ENCODE data around the gene LRRC73.
"Not testable (repeated sequence)": the region's sequence is repeated elsewhere in the genome, so short reads cannot be mapped to it uniquely, and the experiment has no call there.

LRRC73 gene, protein sequence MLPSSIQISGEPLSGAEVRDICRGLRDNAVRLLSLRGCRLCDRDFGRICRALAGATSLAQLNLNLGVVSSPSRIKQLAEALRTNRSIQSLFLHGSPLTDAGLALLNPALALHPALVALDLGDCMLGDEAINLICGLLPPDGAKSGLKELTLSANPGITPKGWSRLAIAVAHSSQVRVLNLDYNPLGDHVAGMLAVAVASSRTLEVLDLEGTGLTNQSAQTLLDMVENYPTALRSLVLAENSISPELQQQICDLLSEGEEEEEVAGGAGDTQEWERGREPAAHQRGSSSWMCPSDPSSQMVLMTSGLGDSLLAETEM

DNA sequence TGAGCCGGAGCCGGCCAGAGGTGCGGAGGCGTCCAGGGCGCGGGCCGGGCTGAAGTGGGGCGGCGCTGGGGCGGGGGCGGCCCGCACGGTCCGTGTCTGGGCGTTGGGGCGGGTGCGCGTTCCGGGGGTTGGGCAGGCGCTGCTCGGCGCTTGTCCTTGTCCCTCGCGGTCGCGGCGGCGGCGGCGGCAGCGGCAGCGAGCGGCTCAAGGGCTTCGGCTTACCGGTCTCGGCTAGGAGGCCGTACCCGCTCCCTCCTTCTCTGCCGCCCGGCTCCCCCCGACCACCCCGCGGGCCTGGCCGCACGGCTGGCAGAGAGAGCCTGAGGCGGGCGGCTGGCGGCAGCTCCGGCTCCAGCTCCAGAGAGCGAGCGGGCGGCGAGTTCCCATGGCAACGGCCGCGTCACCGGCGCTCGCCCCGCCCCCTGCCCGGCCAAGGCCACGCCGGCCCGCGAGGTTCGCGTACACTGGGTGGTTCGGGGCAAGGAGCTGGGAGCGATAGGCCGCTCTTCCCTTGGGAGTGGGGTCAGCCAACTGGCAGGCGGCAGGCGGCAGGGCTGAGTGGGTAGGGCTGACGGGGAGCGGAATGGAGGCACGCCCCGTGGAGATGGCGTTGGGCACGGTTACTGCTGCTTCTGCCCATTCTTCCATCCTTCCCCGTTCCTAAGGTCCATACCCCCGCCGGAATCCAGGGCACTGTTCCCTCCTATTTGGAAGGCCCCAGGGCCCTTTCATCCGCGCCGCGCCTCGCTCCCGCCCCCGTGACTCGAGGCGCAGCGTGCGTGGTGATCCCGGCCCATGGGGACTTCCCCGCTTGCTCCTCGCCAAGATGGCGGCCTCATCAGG, at the start of gene LRRC73:
TSS of gene LRRC73 (minus strand) at position 363 of the 843 bp plus-strand sequence. CDS start 561 bp downstream, outside the sequence.
- H3K9me3 ChIP-seq (ENCODE audit: control insufficient read depth in 1 of 2, low read length in 2 of 2) = no peaks in the 10 kb centered on the region
- H3K4me3 ChIP-seq (ENCODE audit: low read depth in 1 of 2, low read length in 2 of 2) = peak within 1 kb of the TSS; percentile 47 to 75
- H3K27ac ChIP-seq (ENCODE audit: low read depth, low read length) = peak within 1 kb of the TSS; percentile 64
- H3K27me3 ChIP-seq (ENCODE audit: control insufficient read depth in 1 of 2, insufficient read depth in 2 of 2, low read length in 2 of 2) = peaks cover 0 to 15% of the 10 kb centered on the region in 2 donors
- H3K4me1 ChIP-seq (ENCODE audit: control insufficient read depth in 1 of 2, insufficient read depth in 2 of 2, low read length in 2 of 2) = peaks cover 34% of the 10 kb centered on the region in 2 donors
- peak within 1 kb of the TSS; percentile 58 to 63 for H3K9ac ChIP-seq (ENCODE audit: low read depth in 1 of 2, low read length in 2 of 2)
- peaks cover 31 to 47% of the 10 kb centered on the region in 2 donors for H3K36me3 ChIP-seq (ENCODE audit: control insufficient read depth in 1 of 2, insufficient read depth in 2 of 2, low read length in 2 of 2)

DNA sequence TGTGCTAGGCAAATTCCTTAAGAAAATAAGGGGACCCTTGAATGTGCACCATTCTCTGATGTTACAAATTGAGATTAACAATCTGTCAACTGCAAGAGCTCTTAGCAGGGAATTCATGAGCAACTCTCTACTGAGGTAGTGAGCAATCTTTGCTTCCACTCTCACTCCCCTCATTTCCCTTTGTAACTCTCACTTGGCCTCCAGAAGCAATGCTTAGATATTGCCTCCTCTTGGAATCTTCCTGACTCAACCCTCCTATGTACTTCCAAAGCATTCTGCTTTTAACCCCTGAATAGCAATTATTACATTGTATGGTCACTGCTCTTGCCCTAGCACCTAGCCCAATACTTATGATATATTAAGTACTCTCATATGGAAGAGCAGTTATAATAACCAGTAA, 49.2 kb upstream of the LRRC73 start:
- no peaks in the 10 kb centered on the region for H3K27me3 ChIP-seq (ENCODE audit: control insufficient read depth in 1 of 2, insufficient read depth in 2 of 2, low read length in 2 of 2)
- peaks cover 20 to 79% of the 10 kb centered on the region in 2 donors for H3K36me3 ChIP-seq (ENCODE audit: control insufficient read depth in 1 of 2, insufficient read depth in 2 of 2, low read length in 2 of 2)
- H3K4me3 ChIP-seq (ENCODE audit: low read depth in 1 of 2, low read length in 2 of 2) = no peak overlapping the region
- no peaks in the 10 kb centered on the region for H3K9me3 ChIP-seq (ENCODE audit: control insufficient read depth in 1 of 2, low read length in 2 of 2)
- H3K9ac ChIP-seq (ENCODE audit: low read depth in 1 of 2, low read length in 2 of 2) = no peak overlapping the region
- H3K27ac ChIP-seq (ENCODE audit: low read depth, low read length) = no peak overlapping the region
- no peaks in the 10 kb centered on the region for H3K4me1 ChIP-seq (ENCODE audit: control insufficient read depth in 1 of 2, insufficient read depth in 2 of 2, low read length in 2 of 2)

DNA sequence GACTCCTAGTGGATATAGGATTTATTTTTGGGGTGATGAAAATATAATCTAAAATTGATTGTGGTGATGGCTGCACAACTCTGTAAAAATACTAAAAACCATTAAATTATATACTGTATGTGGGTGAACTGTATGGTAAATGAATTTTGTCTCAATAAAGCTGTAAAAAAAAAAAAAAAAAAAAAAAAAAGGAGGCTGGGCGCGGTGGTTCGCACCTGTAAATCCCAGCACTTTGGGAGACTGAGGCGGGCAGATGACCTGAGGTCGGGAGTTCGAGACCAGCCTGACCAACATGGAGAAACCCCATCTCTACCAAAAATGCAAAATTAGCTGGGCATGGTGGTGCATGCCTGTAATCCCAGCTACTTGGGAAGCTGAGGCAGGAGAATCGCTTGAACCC, 47.5 kb upstream of the LRRC73 start:
- not testable (repeated sequence) for H3K4me1 ChIP-seq (ENCODE audit: control insufficient read depth in 1 of 2, insufficient read depth in 2 of 2, low read length in 2 of 2); H3K27ac ChIP-seq (ENCODE audit: low read depth, low read length); H3K27me3 ChIP-seq (ENCODE audit: control insufficient read depth in 1 of 2, insufficient read depth in 2 of 2, low read length in 2 of 2); H3K9ac ChIP-seq (ENCODE audit: low read depth in 1 of 2, low read length in 2 of 2); H3K9me3 ChIP-seq (ENCODE audit: control insufficient read depth in 1 of 2, low read length in 2 of 2); H3K4me3 ChIP-seq (ENCODE audit: low read depth in 1 of 2, low read length in 2 of 2)
- peaks cover 25 to 80% of the 10 kb centered on the region in 2 donors for H3K36me3 ChIP-seq (ENCODE audit: control insufficient read depth in 1 of 2, insufficient read depth in 2 of 2, low read length in 2 of 2)

- H3K9ac ChIP-seq (ENCODE audit: low read depth in 1 of 2, low read length in 2 of 2) = no peak overlapping the region
- H3K9me3 ChIP-seq (ENCODE audit: control insufficient read depth in 1 of 2, low read length in 2 of 2) = no peaks in the 10 kb centered on the region
- H3K4me3 ChIP-seq (ENCODE audit: low read depth in 1 of 2, low read length in 2 of 2) = no peak overlapping the region
- H3K27me3 ChIP-seq (ENCODE audit: control insufficient read depth in 1 of 2, insufficient read depth in 2 of 2, low read length in 2 of 2) = no peaks in the 10 kb centered on the region
- no peaks in the 10 kb centered on the region for H3K4me1 ChIP-seq (ENCODE audit: control insufficient read depth in 1 of 2, insufficient read depth in 2 of 2, low read length in 2 of 2)
- H3K27ac ChIP-seq (ENCODE audit: low read depth, low read length) = no peak overlapping the region
- H3K36me3 ChIP-seq (ENCODE audit: control insufficient read depth in 1 of 2, insufficient read depth in 2 of 2, low read length in 2 of 2) = peaks cover 21 to 93% of the 10 kb centered on the region in 2 donors
Observed at GRCh38 chr6:43547222-43547621, 37.1 kb upstream of the LRRC73 start.

DNA sequence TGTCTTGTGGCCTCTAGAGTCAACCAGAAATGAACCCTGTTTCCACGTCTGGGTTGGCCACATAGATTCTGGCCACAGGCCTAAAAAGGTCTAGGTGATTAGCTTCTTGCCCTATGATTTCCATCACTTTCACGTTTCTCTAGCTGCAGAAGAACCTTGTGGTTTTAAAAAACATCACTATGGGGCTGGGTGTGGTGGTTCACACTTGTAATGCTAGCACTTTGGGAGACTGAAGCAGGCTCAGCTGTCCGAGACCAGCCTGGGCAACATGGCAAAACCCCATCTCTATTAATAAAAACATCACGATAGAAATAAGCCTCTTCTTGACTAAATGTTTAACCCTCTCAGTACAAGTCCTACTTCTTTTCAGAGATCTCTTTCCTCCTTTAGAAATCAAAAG, 34.3 kb upstream of the LRRC73 start:
- Histone ChIP-seq H3K27ac (ENCODE audit: low read depth, low read length) (no peak overlapping the region), H3K4me1 (ENCODE audit: control insufficient read depth in 1 of 2, insufficient read depth in 2 of 2, low read length in 2 of 2) (no peaks in the 10 kb centered on the region), H3K9ac (ENCODE audit: low read depth in 1 of 2, low read length in 2 of 2) (no peak overlapping the region), H3K4me3 (ENCODE audit: low read depth in 1 of 2, low read length in 2 of 2) (no peak overlapping the region), H3K9me3 (ENCODE audit: control insufficient read depth in 1 of 2, low read length in 2 of 2) (no peaks in the 10 kb centered on the region), H3K36me3 (ENCODE audit: control insufficient read depth in 1 of 2, insufficient read depth in 2 of 2, low read length in 2 of 2) (peaks cover 9 to 70% of the 10 kb centered on the region in 2 donors), H3K27me3 (ENCODE audit: control insufficient read depth in 1 of 2, insufficient read depth in 2 of 2, low read length in 2 of 2) (no peaks in the 10 kb centered on the region)

- Histone ChIP-seq H3K4me1 (ENCODE audit: control insufficient read depth in 1 of 2, insufficient read depth in 2 of 2, low read length in 2 of 2) (no peaks in the 10 kb centered on the region), H3K9ac (ENCODE audit: low read depth in 1 of 2, low read length in 2 of 2) (no peak overlapping the region), H3K36me3 (ENCODE audit: control insufficient read depth in 1 of 2, insufficient read depth in 2 of 2, low read length in 2 of 2) (peaks cover 7 to 48% of the 10 kb centered on the region in 2 donors), H3K9me3 (ENCODE audit: control insufficient read depth in 1 of 2, low read length in 2 of 2) (no peaks in the 10 kb centered on the region), H3K27ac (ENCODE audit: low read depth, low read length) (no peak overlapping the region), H3K4me3 (ENCODE audit: low read depth in 1 of 2, low read length in 2 of 2) (no peak overlapping the region), H3K27me3 (ENCODE audit: control insufficient read depth in 1 of 2, insufficient read depth in 2 of 2, low read length in 2 of 2) (no peaks in the 10 kb centered on the region)
Observed at GRCh38 chr6:43541774-43542471, 31.8 kb upstream of the LRRC73 start.

GRCh38 chr6:43540507-43540906, 30.4 kb upstream of the LRRC73 start:
- H3K9ac ChIP-seq (ENCODE audit: low read depth in 1 of 2, low read length in 2 of 2) = no peak overlapping the region
- H3K36me3 ChIP-seq (ENCODE audit: control insufficient read depth in 1 of 2, insufficient read depth in 2 of 2, low read length in 2 of 2) = peaks cover 7 to 34% of the 10 kb centered on the region in 2 donors
- H3K9me3 ChIP-seq (ENCODE audit: control insufficient read depth in 1 of 2, low read length in 2 of 2) = no peaks in the 10 kb centered on the region
- H3K4me3 ChIP-seq (ENCODE audit: low read depth in 1 of 2, low read length in 2 of 2) = no peak overlapping the region
- H3K27ac ChIP-seq (ENCODE audit: low read depth, low read length) = no peak overlapping the region
- H3K27me3 ChIP-seq (ENCODE audit: control insufficient read depth in 1 of 2, insufficient read depth in 2 of 2, low read length in 2 of 2) = no peaks in the 10 kb centered on the region
- no peaks in the 10 kb centered on the region for H3K4me1 ChIP-seq (ENCODE audit: control insufficient read depth in 1 of 2, insufficient read depth in 2 of 2, low read length in 2 of 2)

DNA sequence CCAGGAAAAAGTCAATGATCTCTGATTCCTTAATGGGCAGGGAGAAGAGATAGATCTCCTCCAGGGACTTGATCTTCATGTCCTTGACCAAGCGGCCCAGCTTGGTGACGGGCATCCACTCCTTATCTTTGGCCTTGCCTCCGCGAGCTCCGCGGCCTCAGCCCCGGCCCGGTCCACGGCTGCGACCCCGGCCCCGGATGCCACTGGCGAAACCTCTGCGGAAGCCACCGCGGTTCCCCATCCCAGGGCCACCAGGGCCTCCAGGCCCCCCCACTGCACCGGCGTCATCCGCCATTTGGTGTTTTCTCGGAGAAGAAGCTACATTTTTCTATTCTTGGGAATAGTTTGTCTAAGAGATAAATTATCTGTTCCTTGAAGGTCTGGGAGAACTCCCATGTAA, 29.3 kb upstream of the LRRC73 start:
- not testable (repeated sequence) for H3K4me3 ChIP-seq (ENCODE audit: low read depth in 1 of 2, low read length in 2 of 2); H3K9me3 ChIP-seq (ENCODE audit: control insufficient read depth in 1 of 2, low read length in 2 of 2); H3K4me1 ChIP-seq (ENCODE audit: control insufficient read depth in 1 of 2, insufficient read depth in 2 of 2, low read length in 2 of 2); H3K27ac ChIP-seq (ENCODE audit: low read depth, low read length); H3K27me3 ChIP-seq (ENCODE audit: control insufficient read depth in 1 of 2, insufficient read depth in 2 of 2, low read length in 2 of 2); H3K9ac ChIP-seq (ENCODE audit: low read depth in 1 of 2, low read length in 2 of 2)
- peaks cover 7 to 23% of the 10 kb centered on the region in 2 donors for H3K36me3 ChIP-seq (ENCODE audit: control insufficient read depth in 1 of 2, insufficient read depth in 2 of 2, low read length in 2 of 2)

- not testable (repeated sequence) for H3K9ac ChIP-seq (ENCODE audit: low read depth in 1 of 2, low read length in 2 of 2); H3K27me3 ChIP-seq (ENCODE audit: control insufficient read depth in 1 of 2, insufficient read depth in 2 of 2, low read length in 2 of 2); H3K27ac ChIP-seq (ENCODE audit: low read depth, low read length); H3K9me3 ChIP-seq (ENCODE audit: control insufficient read depth in 1 of 2, low read length in 2 of 2); H3K4me3 ChIP-seq (ENCODE audit: low read depth in 1 of 2, low read length in 2 of 2); H3K4me1 ChIP-seq (ENCODE audit: control insufficient read depth in 1 of 2, insufficient read depth in 2 of 2, low read length in 2 of 2)
- peaks cover 7 to 23% of the 10 kb centered on the region in 2 donors for H3K36me3 ChIP-seq (ENCODE audit: control insufficient read depth in 1 of 2, insufficient read depth in 2 of 2, low read length in 2 of 2)
Observed at GRCh38 chr6:43538986-43539385, 28.8 kb upstream of the LRRC73 start.

DNA sequence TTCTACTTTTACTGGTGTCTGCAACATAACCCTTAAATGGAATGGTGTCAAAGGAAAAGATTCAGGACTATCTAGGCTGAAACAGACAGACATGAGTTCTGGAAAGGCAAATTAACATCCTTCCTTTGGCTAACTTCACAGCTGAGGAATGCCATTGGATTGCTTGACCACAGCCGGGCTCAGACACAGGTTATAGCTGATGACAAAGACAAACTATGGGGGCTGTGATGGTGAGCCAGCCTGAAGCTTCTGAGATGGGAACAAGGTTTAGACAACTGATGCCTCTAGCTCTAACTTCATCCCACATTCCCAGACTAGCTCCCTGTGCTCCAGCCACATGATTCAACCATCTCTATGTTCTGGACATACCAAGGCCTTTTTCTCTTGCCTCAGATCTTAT, 22.1 kb upstream of the LRRC73 start:
- Histone ChIP-seq H3K9me3 (ENCODE audit: control insufficient read depth in 1 of 2, low read length in 2 of 2) (no peaks in the 10 kb centered on the region), H3K4me3 (ENCODE audit: low read depth in 1 of 2, low read length in 2 of 2) (no peak overlapping the region), H3K9ac (ENCODE audit: low read depth in 1 of 2, low read length in 2 of 2) (no peak overlapping the region), H3K36me3 (ENCODE audit: control insufficient read depth in 1 of 2, insufficient read depth in 2 of 2, low read length in 2 of 2) (peaks cover 15 to 57% of the 10 kb centered on the region in 2 donors), H3K27me3 (ENCODE audit: control insufficient read depth in 1 of 2, insufficient read depth in 2 of 2, low read length in 2 of 2) (no peaks in the 10 kb centered on the region), H3K4me1 (ENCODE audit: control insufficient read depth in 1 of 2, insufficient read depth in 2 of 2, low read length in 2 of 2) (no peaks in the 10 kb centered on the region), H3K27ac (ENCODE audit: low read depth, low read length) (no peak overlapping the region)
